Measurements from ENCODE around the gene KAZN. TPM values are rescaled to one million over a fixed set of nuclear protein-coding genes. Genes with fewer than 3 reads are reported as not detected.

The KAZN gene
- total RNA-seq, 2 donors from 2014 or later = 3.4 to 12.2 TPM

GRCh38 chr1:14857436-14858195 is 259.1 kb downstream of the KAZN start:
- Histone ChIP-seq H3K4me3 (no peak overlapping the region), H3K27ac (no peak overlapping the region), H3K36me3 (replicated peaks in 1 of 2; ENCODE audit: insufficient read depth in 1 of 2, low read depth in 2 of 2) (no peaks in the 10 kb centered on the region), H3K27me3 (no peaks in the 10 kb centered on the region), H3K4me1 (peaks cover 12% of the 10 kb centered on the region), H3K9me3 (no peaks in the 10 kb centered on the region)
- no peak for DNase-seq
- intact Hi-C loops (cut with DNase I) = no loop called here
- no peak for ATAC-seq
- TF ChIP-seq CTCF (IDR thresholded peaks at IDR 0.05) = no peak
- no peak for TF ChIP-seq POLR2A (IDR thresholded peaks at IDR 0.05)
- 94 to 95% methylated on average over 10 of the region's 10 CpGs for WGBS, 2 donors

- H3K27ac ChIP-seq = no peak overlapping the region
- H3K27me3 ChIP-seq = no peaks in the 10 kb centered on the region
- no peaks in the 10 kb centered on the region for H3K36me3 ChIP-seq (replicated peaks in 1 of 2; ENCODE audit: insufficient read depth in 1 of 2, low read depth in 2 of 2)
- no peak for DNase-seq
- H3K4me1 ChIP-seq = no peaks in the 10 kb centered on the region
- no peaks in the 10 kb centered on the region for H3K9me3 ChIP-seq
- H3K4me3 ChIP-seq = no peak overlapping the region
- WGBS, 2 donors = 82 to 92% methylated on average over 13 of the region's 13 CpGs
- TF ChIP-seq CTCF (IDR thresholded peaks at IDR 0.05) = no peak
- TF ChIP-seq POLR2A (IDR thresholded peaks at IDR 0.05) = no peak
- ATAC-seq = no peak
- intact Hi-C loops (cut with DNase I) = no loop called here
These were observed 263.8 kb downstream of the KAZN start for GRCh38 chr1:14862114-14862771.

GRCh38 chr1:14865106-14865505 is 266.6 kb downstream of the KAZN start:
- no peak for TF ChIP-seq POLR2A (IDR thresholded peaks at IDR 0.05)
- no peak for TF ChIP-seq CTCF (IDR thresholded peaks at IDR 0.05)
- Histone ChIP-seq H3K4me1 (no peaks in the 10 kb centered on the region), H3K27ac (no peak overlapping the region)

GRCh38 chr1:14866911-14867612 is 268.6 kb downstream of the KAZN start:
- H3K4me3 ChIP-seq = no peak overlapping the region
- no peaks in the 10 kb centered on the region for H3K36me3 ChIP-seq (replicated peaks in 1 of 2; ENCODE audit: insufficient read depth in 1 of 2, low read depth in 2 of 2)
- no peaks in the 10 kb centered on the region for H3K9me3 ChIP-seq
- H3K27ac ChIP-seq = no peak overlapping the region
- intact Hi-C loops (cut with DNase I) = no loop called here
- DNase-seq = no peak
- H3K4me1 ChIP-seq = no peaks in the 10 kb centered on the region
- no peaks in the 10 kb centered on the region for H3K27me3 ChIP-seq
- 74 to 80% methylated on average over 11 to 14 of the region's 14 CpGs for WGBS, 2 donors
- TF ChIP-seq CTCF (IDR thresholded peaks at IDR 0.05) (no peak), POLR2A (IDR thresholded peaks at IDR 0.05) (no peak)
- ATAC-seq = no peak

More at GRCh38 chr1:14865106-14865505, 266.6 kb downstream of the KAZN start:
- no peak for DNase-seq
- Histone ChIP-seq H3K9me3 (no peaks in the 10 kb centered on the region), H3K4me3 (no peak overlapping the region), H3K36me3 (replicated peaks in 1 of 2; ENCODE audit: insufficient read depth in 1 of 2, low read depth in 2 of 2) (no peaks in the 10 kb centered on the region), H3K27me3 (no peaks in the 10 kb centered on the region)
- intact Hi-C loops (cut with DNase I) = no loop called here
- 83 to 87% methylated on average over 5 of the region's 5 CpGs for WGBS, 2 donors
- ATAC-seq = no peak

Data from body of pancreas (tissue), 4 donors.